Astrocyte (in vitro differentiated cells and primary cell): ENCODE data around the gene MYBPHL. TPM values are rescaled to one million over a fixed set of nuclear protein-coding genes. Genes with fewer than 3 reads are reported as not detected.

Source experiments
- DNase-seq: peaks from one replicate; pipeline ENCODE4 v3.0.0-alpha.2; 2010; ENCODE audit warnings: low read depth
- FAIRE-seq: peaks from 2 replicates; lab custom pipeline; 2011; peaks lifted over from hg19 to GRCh38; lab: Jason Lieb, UNC
- H2AFZ ChIP-seq: 2 replicates; pipeline ENCODE4 v1.6.0; 2012; ENCODE audit warnings: low read depth, low read length, inconsistent platforms
- H3K27ac ChIP-seq: 2 replicates; pipeline ENCODE4 v1.5.1; 2011; ENCODE audit warnings: low read depth, low read length, inconsistent platforms
- H3K27me3 ChIP-seq: 2 replicates; pipeline ENCODE4 v1.6.0; 2011; ENCODE audit warnings: low read length, inconsistent platforms; ENCODE audit not compliant: insufficient read depth
- H3K36me3 ChIP-seq: 2 replicates; pipeline ENCODE4 v1.5.1; 2011; ENCODE audit warnings: low read length, inconsistent platforms; ENCODE audit not compliant: insufficient read depth
- H3K4me1 ChIP-seq: 2 replicates; pipeline ENCODE4 v1.5.1; 2011; ENCODE audit warnings: low read length, inconsistent platforms; ENCODE audit not compliant: insufficient read depth
- H3K4me2 ChIP-seq: 2 replicates; pipeline ENCODE4 v1.6.0; 2012; ENCODE audit warnings: low read length, inconsistent platforms
- H3K4me3 ChIP-seq: 2 replicates; pipeline ENCODE4 v1.5.1; 2011; ENCODE audit warnings: low read depth, mild to moderate bottlenecking, low read length, inconsistent platforms; ENCODE audit not compliant: insufficient read depth
- H3K79me2 ChIP-seq: 2 replicates; pipeline ENCODE4 v1.6.0; 2012; ENCODE audit warnings: mild to moderate bottlenecking, low read length, inconsistent platforms; ENCODE audit not compliant: insufficient read depth
- H3K9ac ChIP-seq: 2 replicates; pipeline ENCODE4 v1.6.0; 2012; ENCODE audit warnings: mild to moderate bottlenecking, low read length, inconsistent platforms
- H3K9me3 ChIP-seq: 2 replicates; pipeline ENCODE4 v1.5.1; 2012; ENCODE audit warnings: low read depth, mild to moderate bottlenecking, low read length, inconsistent platforms; ENCODE audit not compliant: insufficient read depth
- H4K20me1 ChIP-seq: 2 replicates; pipeline ENCODE4 v1.6.0; 2012; ENCODE audit warnings: low read length, inconsistent platforms; ENCODE audit not compliant: insufficient read depth
- H3K27ac Mint-ChIP-seq: one replicate; pipeline ENCODE4 v1.8.0; 2021; ENCODE audit warnings: mild to moderate bottlenecking, mixed read lengths; ENCODE audit not compliant: unreplicated experiment
- H3K27me3 Mint-ChIP-seq: one replicate; pipeline ENCODE4 v1.8.0; 2021; ENCODE audit warnings: low read depth, mixed read lengths; ENCODE audit not compliant: unreplicated experiment
- H3K36me3 Mint-ChIP-seq: one replicate; pipeline ENCODE4 v1.8.0; 2021; ENCODE audit warnings: low read depth, mixed read lengths; ENCODE audit not compliant: unreplicated experiment
- H3K4me1 Mint-ChIP-seq: one replicate; pipeline ENCODE4 v1.8.0; 2021; ENCODE audit warnings: low read depth, mixed read lengths; ENCODE audit not compliant: unreplicated experiment
- H3K4me3 Mint-ChIP-seq: one replicate; pipeline ENCODE4 v1.8.0; 2021; ENCODE audit warnings: mild to moderate bottlenecking, moderate library complexity, mixed read lengths; ENCODE audit not compliant: unreplicated experiment
- H3K9me3 Mint-ChIP-seq: one replicate; pipeline ENCODE4 v1.8.0; 2021; ENCODE audit warnings: mild to moderate bottlenecking, mixed read lengths; ENCODE audit not compliant: unreplicated experiment
- EZH2 ChIP-seq: IDR thresholded peaks from 2 replicates; pipeline ENCODE4 v1.6.1; 2012; ENCODE audit warnings: mild to moderate bottlenecking, low read length, inconsistent platforms; ENCODE audit not compliant: insufficient read depth
- total RNA-seq: library from RNA; stranded (reverse); gene quantifications from 2 replicates; pipeline ENCODE4 v1.2.1, GENCODE V29; 2021
- TF ChIP-seq, protein P1 (sequence below): IDR thresholded peaks from 2 replicates; pipeline ENCODE4 v1.5.1; 2011; ENCODE audit warnings: low read depth, mild to moderate bottlenecking, inconsistent platforms, low read length, moderate library complexity; ENCODE audit not compliant: insufficient read depth

Gene MYBPHL
- total RNA-seq, 1 donor from 2014 or later: not detected

DNA sequence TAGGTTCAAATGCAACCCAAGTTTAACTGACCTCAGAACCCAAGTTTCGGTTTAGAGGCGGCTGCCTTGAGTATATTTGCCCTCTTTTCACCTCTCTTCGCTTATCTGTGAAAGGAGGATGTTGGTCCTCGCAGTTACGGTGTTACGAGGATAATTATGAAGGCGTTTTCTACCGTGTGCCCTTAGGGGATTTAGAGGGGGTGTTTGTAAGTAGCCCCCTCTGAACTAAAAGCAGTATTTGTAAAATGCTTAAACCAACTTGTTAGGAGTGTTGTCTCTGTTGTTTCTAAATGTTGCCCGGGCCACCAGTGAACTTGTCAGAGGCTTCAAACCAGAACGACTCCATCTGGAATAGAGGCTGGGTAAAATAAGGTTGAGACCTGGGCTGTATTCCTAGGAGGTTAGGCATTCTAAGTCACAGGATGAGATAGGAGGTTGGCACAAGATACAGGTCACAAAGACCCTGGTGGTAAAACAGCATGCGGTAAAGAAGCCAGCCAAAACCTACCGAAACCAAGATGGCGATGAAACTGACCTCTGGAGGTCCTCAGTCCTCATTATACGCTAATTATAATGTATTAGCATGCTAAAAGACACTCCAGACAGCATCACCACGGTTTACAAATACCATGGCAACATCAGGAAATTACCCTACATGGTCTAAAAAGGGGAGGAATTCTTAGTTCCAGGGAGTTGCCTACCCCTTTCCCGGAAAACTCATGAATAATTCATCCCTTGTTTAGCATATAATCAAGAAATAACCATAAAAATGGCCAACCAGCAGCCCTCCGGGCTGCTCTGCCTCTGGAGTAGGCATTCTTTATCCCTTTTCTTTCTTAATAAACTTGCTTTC is 22.8 kb downstream of the MYBPHL start:
- H3K27me3 Mint-ChIP-seq: peaks cover 2% of the 10 kb centered on the region
- peaks cover 7% of the 10 kb centered on the region for H3K4me1 Mint-ChIP-seq
- peak overlapping the region; percentile 90 for H2AFZ ChIP-seq
- H3K27me3 ChIP-seq: no peaks in the 10 kb centered on the region
- TF ChIP-seq EZH2: no peak
- TF ChIP-seq, protein P1, sequence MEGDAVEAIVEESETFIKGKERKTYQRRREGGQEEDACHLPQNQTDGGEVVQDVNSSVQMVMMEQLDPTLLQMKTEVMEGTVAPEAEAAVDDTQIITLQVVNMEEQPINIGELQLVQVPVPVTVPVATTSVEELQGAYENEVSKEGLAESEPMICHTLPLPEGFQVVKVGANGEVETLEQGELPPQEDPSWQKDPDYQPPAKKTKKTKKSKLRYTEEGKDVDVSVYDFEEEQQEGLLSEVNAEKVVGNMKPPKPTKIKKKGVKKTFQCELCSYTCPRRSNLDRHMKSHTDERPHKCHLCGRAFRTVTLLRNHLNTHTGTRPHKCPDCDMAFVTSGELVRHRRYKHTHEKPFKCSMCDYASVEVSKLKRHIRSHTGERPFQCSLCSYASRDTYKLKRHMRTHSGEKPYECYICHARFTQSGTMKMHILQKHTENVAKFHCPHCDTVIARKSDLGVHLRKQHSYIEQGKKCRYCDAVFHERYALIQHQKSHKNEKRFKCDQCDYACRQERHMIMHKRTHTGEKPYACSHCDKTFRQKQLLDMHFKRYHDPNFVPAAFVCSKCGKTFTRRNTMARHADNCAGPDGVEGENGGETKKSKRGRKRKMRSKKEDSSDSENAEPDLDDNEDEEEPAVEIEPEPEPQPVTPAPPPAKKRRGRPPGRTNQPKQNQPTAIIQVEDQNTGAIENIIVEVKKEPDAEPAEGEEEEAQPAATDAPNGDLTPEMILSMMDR: no peak
- H3K27ac Mint-ChIP-seq: peak overlapping the region; percentile 92
- H3K79me2 ChIP-seq: peaks cover 29% of the 10 kb centered on the region
- DNase-seq (no peak), FAIRE-seq (no peak)
- peak overlapping the region; percentile 81 for H3K27ac ChIP-seq
- peaks cover 7% of the 10 kb centered on the region for H3K36me3 Mint-ChIP-seq
- peak overlapping the region; percentile 82 for H3K9ac ChIP-seq
- peaks cover 2% of the 10 kb centered on the region for H3K9me3 Mint-ChIP-seq
- peak overlapping the region; percentile 91 for H3K4me3 ChIP-seq
- H4K20me1 ChIP-seq: no peaks in the 10 kb centered on the region
- H3K36me3 ChIP-seq: no peaks in the 10 kb centered on the region
- H3K9me3 ChIP-seq: no peaks in the 10 kb centered on the region
- H3K4me3 Mint-ChIP-seq: peak overlapping the region; percentile 99
- peaks cover 29% of the 10 kb centered on the region for H3K4me1 ChIP-seq
- peak overlapping the region; percentile 99 for H3K4me2 ChIP-seq

DNA sequence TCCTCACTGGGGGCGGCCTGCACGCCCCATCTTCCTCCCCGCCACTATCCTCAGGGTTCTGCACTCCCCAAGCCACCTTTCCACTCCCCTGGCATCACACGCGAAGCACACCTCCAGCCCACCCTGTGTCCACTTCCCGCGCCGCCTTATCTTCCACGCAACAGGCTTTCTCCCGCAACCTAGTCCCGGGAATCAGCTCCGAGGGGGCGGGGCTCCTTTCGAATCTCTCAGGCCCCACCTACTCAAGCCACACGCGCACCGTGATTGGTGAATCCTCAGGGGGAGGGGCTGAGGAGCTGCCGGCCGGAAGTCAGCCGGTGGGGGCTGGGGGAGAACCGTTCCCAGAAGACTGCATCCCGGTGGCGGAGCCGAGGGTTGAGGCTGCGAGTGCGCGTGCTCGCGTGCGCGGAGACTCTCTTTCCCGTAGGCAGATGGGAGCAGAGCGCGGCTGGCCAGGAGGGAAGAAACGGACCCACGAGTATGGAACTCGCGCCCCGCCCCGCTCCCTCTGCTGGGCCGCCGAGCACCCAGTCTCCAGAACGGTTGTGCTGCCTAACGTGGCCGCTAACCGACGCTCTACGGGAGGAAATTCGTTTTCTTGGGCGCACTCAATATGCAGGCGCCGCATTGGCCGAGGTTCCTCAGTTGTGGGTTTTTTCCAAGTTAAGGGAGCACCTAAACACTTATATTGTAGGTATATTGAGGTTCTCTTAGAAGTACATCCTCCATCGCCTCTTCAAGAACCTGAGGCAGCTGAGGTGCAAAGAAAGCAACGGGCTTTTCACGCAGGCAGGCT is 23.7 kb downstream of the MYBPHL start, which contains the start of gene PSRC1:
PSRC1 (minus strand) TSS at position 194 of the 796 bp plus-strand sequence.
- Histone ChIP-seq H3K4me3 (peak within 1 kb of the TSS; percentile 91), H3K27ac (peak within 1 kb of the TSS; percentile 81), H3K9ac (peak within 1 kb of the TSS; percentile 82), H3K9me3 (no peaks in the 10 kb centered on the region), H3K4me2 (peak within 1 kb of the TSS; percentile 99), H3K27me3 (no peaks in the 10 kb centered on the region), H3K36me3 (no peaks in the 10 kb centered on the region), H3K4me1 (peaks cover 29% of the 10 kb centered on the region), H2AFZ (peak within 1 kb of the TSS; percentile 92), H4K20me1 (no peaks in the 10 kb centered on the region), H3K79me2 (peaks cover 29% of the 10 kb centered on the region)
- Mint-ChIP-seq H3K27ac (peak within 1 kb of the TSS; percentile 92), H3K9me3 (no peaks in the 10 kb centered on the region), H3K4me3 (peak within 1 kb of the TSS; percentile 99), H3K27me3 (no peaks in the 10 kb centered on the region), H3K4me1 (peaks cover 7% of the 10 kb centered on the region), H3K36me3 (peaks cover 7% of the 10 kb centered on the region)
- FAIRE-seq (no peak), DNase-seq (peak; percentile 89)
- TF ChIP-seq, protein P1: peak; percentile 24
- TF ChIP-seq EZH2: no peak
